Neural progenitor cell (in vitro differentiated cells): ENCODE data around the gene C19orf25. TPM values are rescaled to one million over a fixed set of nuclear protein-coding genes. Genes with fewer than 3 reads are reported as not detected.
A peak's percentile ranks its signal among the peaks of the same experiment; 100 is the strongest.

Source experiments
- DNase-seq: peaks from one replicate; pipeline ENCODE4 v3.0.0-alpha.2; 2016; ENCODE audit warnings: low spot score
- H2AFZ ChIP-seq: fragments of 200-600 bp; sonication (generic); replicated peaks from 2 replicates; pipeline ENCODE4 v1.6.1; 2016; ENCODE audit warnings: antibody characterized with exemption
- H3F3A ChIP-seq: fragments of 200-600 bp; sonication (generic); 2 replicates; pipeline ENCODE4 v1.6.1; 2016; ENCODE audit warnings: antibody characterized with exemption, low read depth
- H3K27ac ChIP-seq: fragments of 200-600 bp; sonication (generic); 2 replicates; pipeline ENCODE4 v1.5.1; 2016; ENCODE audit warnings: mild to moderate bottlenecking
- H3K27me3 ChIP-seq: fragments of 200-600 bp; sonication (generic); 2 replicates; pipeline ENCODE4 v1.6.1; 2016; ENCODE audit warnings: mild to moderate bottlenecking, moderate library complexity
- H3K36me3 ChIP-seq: fragments of 200-600 bp; sonication (generic); 2 replicates; pipeline ENCODE4 v1.5.1; 2016
- H3K4me1 ChIP-seq: fragments of 200-600 bp; sonication (generic); 2 replicates; pipeline ENCODE4 v1.6.1; 2016; ENCODE audit warnings: mixed run types
- H3K4me2 ChIP-seq: fragments of 200-600 bp; sonication (generic); 2 replicates; pipeline ENCODE4 v1.6.1; 2016
- H3K4me3 ChIP-seq: fragments of 200-600 bp; sonication (generic); 2 replicates; pipeline ENCODE4 v1.5.1; 2016
- H3K79me2 ChIP-seq: fragments of 200-600 bp; sonication (generic); 2 replicates; pipeline ENCODE4 v1.6.1; 2016; ENCODE audit warnings: low read depth
- H3K9ac ChIP-seq: fragments of 200-600 bp; sonication (generic); 2 replicates; pipeline ENCODE4 v1.6.1; 2016
- H3K9me3 ChIP-seq: fragments of 200-600 bp; sonication (generic); 2 replicates; pipeline ENCODE4 v1.5.1; 2016; ENCODE audit warnings: low read depth
- H4K20me1 ChIP-seq: fragments of 200-600 bp; sonication (generic); 2 replicates; pipeline ENCODE4 v1.6.1; 2016; ENCODE audit warnings: low read depth
- H3K27ac Mint-ChIP-seq: 3 replicates; pipeline ENCODE4 v1.8.0; 2021; ENCODE audit warnings: mixed read lengths
- H3K27me3 Mint-ChIP-seq: 2 replicates; pipeline ENCODE4 v1.8.0; 2022; ENCODE audit warnings: low read depth, mild to moderate bottlenecking, inconsistent platforms, moderate library complexity, mixed read lengths; ENCODE audit not compliant: insufficient read depth
- H3K36me3 Mint-ChIP-seq: 3 replicates; pipeline ENCODE4 v1.8.0; 2021; ENCODE audit warnings: mixed read lengths
- H3K4me1 Mint-ChIP-seq: 3 replicates; pipeline ENCODE4 v1.8.0; 2021; ENCODE audit warnings: mixed read lengths
- H3K4me3 Mint-ChIP-seq: 3 replicates; pipeline ENCODE4 v1.8.0; 2021; ENCODE audit warnings: mild to moderate bottlenecking, moderate library complexity, mixed read lengths
- H3K9me3 Mint-ChIP-seq: 3 replicates; pipeline ENCODE4 v1.8.0; 2020; ENCODE audit warnings: mixed read lengths
- CTCF ChIP-seq: fragments of 200-600 bp; sonication (generic); IDR thresholded peaks from 2 replicates; pipeline ENCODE4 v1.5.1; 2017; ENCODE audit warnings: antibody characterized with exemption, mild to moderate bottlenecking
- EZH2 ChIP-seq: fragments of 200-600 bp; sonication (generic); IDR thresholded peaks from 2 replicates; pipeline ENCODE4 v1.6.1; 2017; ENCODE audit warnings: antibody characterized with exemption, mild to moderate bottlenecking, moderate library complexity
- EZH2phosphoT487 ChIP-seq: fragments of 200-600 bp; sonication (generic); IDR thresholded peaks from 2 replicates; pipeline ENCODE4 v1.6.1; 2017; ENCODE audit warnings: antibody characterized with exemption
- total RNA-seq: library from RNA; depleted of rRNA; stranded (reverse); fragments of >200 nt; gene quantifications from 2 replicates; pipeline ENCODE4 v1.2.3, GENCODE V29; 2015; ENCODE audit warnings: low replicate concordance

C19orf25 gene
- total RNA-seq, 1 donor from 2014 or later = 14.4 TPM

GRCh38 chr19:1438933-1439354 is 40.1 kb downstream of the C19orf25 start:
- Histone ChIP-seq H2AFZ (no peak overlapping the region), H3K4me1 (peaks cover 7% of the 10 kb centered on the region), H3F3A (peaks cover 83% of the 10 kb centered on the region), H3K36me3 (peaks cover 11% of the 10 kb centered on the region), H3K9ac (peak overlapping the region; percentile 100), H3K27me3 (peaks cover under 1% of the 10 kb centered on the region), H4K20me1 (peaks cover 75% of the 10 kb centered on the region), H3K4me2 (peak overlapping the region; percentile 97), H3K79me2 (peaks cover 35% of the 10 kb centered on the region), H3K4me3 (peak overlapping the region; percentile 90), H3K9me3 (no peaks in the 10 kb centered on the region), H3K27ac (peak overlapping the region; percentile 98)
- TF ChIP-seq EZH2phosphoT487 = no peak
- no peak for TF ChIP-seq EZH2
- TF ChIP-seq CTCF = no peak
- no peak overlapping the region for H3K27ac Mint-ChIP-seq
- DNase-seq = peak; percentile 45
- H3K27me3 Mint-ChIP-seq = peaks cover 10% of the 10 kb centered on the region
- H3K4me1 Mint-ChIP-seq = peaks cover 21% of the 10 kb centered on the region
- no peaks in the 10 kb centered on the region for H3K9me3 Mint-ChIP-seq
- peak overlapping the region; percentile 97 for H3K4me3 Mint-ChIP-seq
- H3K36me3 Mint-ChIP-seq = peaks cover 33% of the 10 kb centered on the region

- TF ChIP-seq EZH2phosphoT487 = no peak
- TF ChIP-seq EZH2 = no peak
- peak; percentile 93 for TF ChIP-seq CTCF
- peaks cover 33% of the 10 kb centered on the region for H3K36me3 Mint-ChIP-seq
- H3K4me3 ChIP-seq = peak within 1 kb of the TSS; percentile 90
Measured at GRCh38 chr19:1438035-1438932, 40.7 kb downstream of the C19orf25 start, which contains the start of gene RPS15. Gene RPS15, plus strand, starts transcription at chr19:1438396. Its CDS starts 30 bp downstream, at chr19:1438426.

GRCh38 chr19:1437609-1438008 is 41.4 kb downstream of the C19orf25 start:
- Mint-ChIP-seq H3K36me3 (peaks cover 30% of the 10 kb centered on the region), H3K27ac (no peak overlapping the region), H3K27me3 (peaks cover 10% of the 10 kb centered on the region), H3K4me1 (peaks cover 19% of the 10 kb centered on the region), H3K9me3 (no peaks in the 10 kb centered on the region), H3K4me3 (peak overlapping the region; percentile 97)
- Histone ChIP-seq H3K36me3 (peaks cover 11% of the 10 kb centered on the region), H3K27ac (no peak overlapping the region), H4K20me1 (peaks cover 67% of the 10 kb centered on the region), H3K27me3 (no peaks in the 10 kb centered on the region), H3K4me1 (peaks cover 7% of the 10 kb centered on the region), H3K4me2 (no peak overlapping the region), H3F3A (peaks cover 69% of the 10 kb centered on the region), H3K79me2 (peaks cover 35% of the 10 kb centered on the region), H3K9me3 (no peaks in the 10 kb centered on the region), H2AFZ (no peak overlapping the region), H3K9ac (no peak overlapping the region), H3K4me3 (no peak overlapping the region)
- DNase-seq = no peak
- TF ChIP-seq EZH2 (no peak), EZH2phosphoT487 (no peak), CTCF (no peak)

More at GRCh38 chr19:1438035-1438932, 40.7 kb downstream of the C19orf25 start, which contains the start of gene RPS15:
- H3K9me3 Mint-ChIP-seq = no peaks in the 10 kb centered on the region
- Histone ChIP-seq H3K27ac (peak within 1 kb of the TSS; percentile 98), H3K27me3 (no peaks in the 10 kb centered on the region), H2AFZ (peak within 1 kb of the TSS; percentile 70), H4K20me1 (peaks cover 70% of the 10 kb centered on the region), H3K79me2 (peaks cover 35% of the 10 kb centered on the region), H3K9ac (peak within 1 kb of the TSS; percentile 100), H3K36me3 (peaks cover 11% of the 10 kb centered on the region), H3K4me1 (peaks cover 7% of the 10 kb centered on the region), H3K4me2 (peak within 1 kb of the TSS; percentile 97), H3K9me3 (no peaks in the 10 kb centered on the region), H3F3A (peaks cover 76% of the 10 kb centered on the region)
- H3K4me3 Mint-ChIP-seq = peak within 1 kb of the TSS; percentile 97
- peak; percentile 97 for DNase-seq
- H3K27ac Mint-ChIP-seq = peak within 1 kb of the TSS; percentile 99
- peaks cover 10% of the 10 kb centered on the region for H3K27me3 Mint-ChIP-seq
- peaks cover 21% of the 10 kb centered on the region for H3K4me1 Mint-ChIP-seq
